ENCODE data around the gene NBEAL1. TPM values are rescaled to one million over a fixed set of nuclear protein-coding genes. Genes with fewer than 3 reads are reported as not detected.
A peak's percentile ranks its signal among the peaks of the same experiment; 100 is the strongest.
"Not testable (repeated sequence)": the region's sequence is repeated elsewhere in the genome, so short reads cannot be mapped to it uniquely, and the experiment has no call there.

NBEAL1 gene
- total and polyA plus RNA-seq, 4 donors = 3.4 to 43.9 (median 17.7) TPM

DNA sequence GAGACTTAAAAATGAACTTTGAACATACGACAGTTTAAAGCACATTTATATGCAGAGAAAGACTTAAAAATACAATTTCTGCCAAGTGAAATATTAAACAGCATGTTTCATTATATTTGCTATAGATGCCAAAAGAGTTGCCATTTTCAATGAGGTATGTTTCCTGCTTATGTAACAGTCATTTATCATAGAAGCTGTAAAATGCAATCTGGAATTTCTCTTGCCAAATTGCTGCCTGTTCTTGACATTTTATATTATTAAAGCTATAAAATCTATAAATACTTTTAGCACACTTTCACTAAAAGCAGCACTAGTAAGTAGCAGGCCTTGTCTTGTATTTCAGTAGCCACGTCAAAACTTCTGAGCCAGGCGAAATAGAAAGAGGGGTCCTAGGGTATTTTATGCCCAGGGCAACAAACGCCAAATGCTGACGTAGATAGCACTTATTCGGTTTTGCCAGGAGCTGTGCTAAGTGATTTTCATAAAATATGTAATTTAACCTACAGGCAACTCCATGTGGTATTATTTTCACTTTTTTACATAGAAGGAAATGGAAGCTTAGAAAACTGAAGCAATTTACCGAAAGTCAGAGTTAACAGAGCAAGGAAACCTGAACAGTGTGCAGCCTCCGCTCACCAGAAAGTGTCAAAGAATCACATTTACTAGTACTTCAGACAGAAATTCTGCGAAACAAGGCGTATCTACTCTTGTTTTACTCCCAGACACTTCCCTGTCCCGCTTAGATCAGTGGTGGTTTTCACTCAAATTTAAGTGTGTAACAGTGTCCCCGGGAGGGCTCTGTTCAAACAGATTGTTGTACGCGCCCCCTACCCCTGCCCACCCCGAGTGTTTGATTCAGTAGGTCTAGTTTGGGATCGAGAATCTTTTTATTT, 222.9 kb downstream of the NBEAL1 start:
- Histone ChIP-seq H3K4me1 (ENCODE audit: control insufficient read depth, insufficient read depth, low read length) (peaks cover 16% of the 10 kb centered on the region), H3K9me3 (ENCODE audit: control insufficient read depth, insufficient read depth, low read length) (no peaks in the 10 kb centered on the region), H3K4me3 (ENCODE audit: low read depth, low read length) (peak overlapping the region; percentile 98), H3K36me3 (ENCODE audit: control insufficient read depth, insufficient read depth, low read length) (peaks cover 3% of the 10 kb centered on the region), H3K27ac (ENCODE audit: low read depth, low read length) (no peak overlapping the region), H3K27me3 (ENCODE audit: control insufficient read depth, insufficient read depth, low read length) (no peaks in the 10 kb centered on the region)
- WGBS (ENCODE audit: insufficient coverage) = 95% methylated on average over 4 of the region's 16 CpGs
- peak in 1 of 6 donors; percentile 18 for DNase-seq (ENCODE audit: low read depth in 4 of 6, low spot score in 6 of 6)

DNA sequence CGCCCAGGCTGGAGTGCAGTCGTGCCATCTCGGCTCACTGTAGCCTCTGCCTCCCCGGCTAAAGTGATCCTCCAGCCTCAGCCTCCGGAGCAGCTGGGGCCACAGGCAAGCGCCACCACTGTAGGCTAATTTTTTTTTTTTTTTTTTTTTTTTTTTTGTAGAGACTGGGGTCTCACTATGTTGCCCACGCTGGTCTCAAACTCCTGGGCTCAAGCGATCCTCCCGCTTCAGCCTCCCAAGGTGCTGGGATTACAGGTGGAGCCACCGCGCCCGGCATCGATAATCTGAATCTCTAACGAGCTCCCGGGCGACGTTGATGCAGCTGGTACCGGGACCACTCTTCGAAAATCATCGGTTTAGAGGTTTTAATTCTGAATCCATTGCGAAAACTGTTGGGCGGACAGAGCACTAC, 223.6 kb downstream of the NBEAL1 start:
- WGBS (ENCODE audit: insufficient coverage) = 21% methylated on average over 19 of the region's 22 CpGs
- Histone ChIP-seq H3K27ac (ENCODE audit: low read depth, low read length) (peak overlapping the region; percentile 97), H3K9me3 (ENCODE audit: control insufficient read depth, insufficient read depth, low read length) (no peaks in the 10 kb centered on the region), H3K4me1 (ENCODE audit: control insufficient read depth, insufficient read depth, low read length) (peaks cover 16% of the 10 kb centered on the region), H3K36me3 (ENCODE audit: control insufficient read depth, insufficient read depth, low read length) (peaks cover 9% of the 10 kb centered on the region), H3K4me3 (ENCODE audit: low read depth, low read length) (peak overlapping the region; percentile 98), H3K27me3 (ENCODE audit: control insufficient read depth, insufficient read depth, low read length) (no peaks in the 10 kb centered on the region)
- no peak for DNase-seq (ENCODE audit: low read depth in 4 of 6, low spot score in 6 of 6)

DNA sequence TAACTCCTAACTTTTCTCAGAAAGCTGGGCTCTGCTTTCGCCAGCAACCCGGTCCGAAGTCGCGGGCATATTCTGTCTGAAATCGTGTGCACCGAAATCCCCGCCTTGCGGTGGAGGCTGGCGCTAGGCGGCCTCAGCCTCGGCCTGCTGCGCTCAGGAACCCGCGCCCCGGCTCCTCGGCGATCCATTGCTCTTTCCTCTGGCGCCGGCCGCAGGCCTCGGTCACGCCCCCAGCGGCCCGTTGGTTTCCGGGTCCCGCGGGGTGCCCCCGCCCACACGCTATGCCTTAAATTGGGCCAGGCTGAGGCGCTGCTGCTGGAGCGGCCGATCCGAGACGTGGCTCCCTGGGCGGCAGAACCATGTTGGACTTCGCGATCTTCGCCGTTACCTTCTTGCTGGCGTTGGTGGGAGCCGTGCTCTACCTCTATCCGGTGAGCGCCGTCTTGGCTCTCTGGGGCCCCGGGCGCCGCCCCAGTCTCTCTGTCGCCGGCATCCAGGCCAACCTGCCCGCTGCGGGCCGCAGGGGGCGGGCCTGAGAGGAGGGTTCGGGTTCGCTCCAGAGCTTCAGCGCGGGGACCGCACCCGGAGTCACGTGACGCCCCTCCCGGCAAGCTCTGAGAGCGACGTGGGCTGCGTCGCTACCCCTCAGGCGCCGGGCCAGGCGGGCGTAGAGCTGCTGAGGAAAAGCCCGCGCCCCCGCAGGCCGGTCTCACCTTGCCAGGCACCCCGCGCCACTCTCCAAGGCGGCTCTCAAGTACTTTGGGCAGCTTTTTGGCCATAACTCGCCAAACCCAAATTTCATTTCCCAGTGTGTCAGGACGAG, 224.2 kb downstream of the NBEAL1 start, which contains the start of gene CYP20A1:
CYP20A1 (plus strand) TSS at position 315 of the 823 bp plus-strand sequence; CDS start at position 360, 45 bp downstream.
- WGBS (ENCODE audit: insufficient coverage) = under 1% methylated on average over 80 of the region's 80 CpGs
- Histone ChIP-seq H3K4me3 (ENCODE audit: low read depth, low read length) (peak within 1 kb of the TSS; percentile 98), H3K9me3 (ENCODE audit: control insufficient read depth, insufficient read depth, low read length) (no peaks in the 10 kb centered on the region), H3K36me3 (ENCODE audit: control insufficient read depth, insufficient read depth, low read length) (peaks cover 15% of the 10 kb centered on the region), H3K27me3 (ENCODE audit: control insufficient read depth, insufficient read depth, low read length) (no peaks in the 10 kb centered on the region), H3K4me1 (ENCODE audit: control insufficient read depth, insufficient read depth, low read length) (peaks cover 16% of the 10 kb centered on the region), H3K27ac (ENCODE audit: low read depth, low read length) (peak within 1 kb of the TSS; percentile 97)
- DNase-seq (ENCODE audit: low read depth in 4 of 6, low spot score in 6 of 6) = peak; percentile 85 to 98 (median 90)

DNA sequence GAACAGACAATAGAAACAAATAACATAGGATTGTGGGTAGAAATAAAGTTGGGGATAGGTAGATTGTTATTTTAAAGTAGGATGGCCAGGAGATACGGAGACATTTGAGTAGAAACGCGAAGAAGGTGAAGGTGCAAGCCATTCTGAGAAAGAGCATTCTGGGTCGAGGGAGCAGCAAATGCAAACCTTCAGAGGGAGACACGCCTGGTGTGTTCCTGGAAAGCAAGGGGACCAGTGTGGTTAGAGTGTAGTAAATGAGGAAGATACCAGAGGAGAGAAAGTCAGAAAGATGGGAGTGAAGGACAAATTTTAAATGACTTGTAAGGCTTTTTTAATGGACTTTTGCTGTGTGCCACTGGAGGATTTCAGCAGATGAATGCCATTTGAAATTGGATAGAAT, 225.8 kb downstream of the NBEAL1 start:
- H3K4me1 ChIP-seq (ENCODE audit: control insufficient read depth, insufficient read depth, low read length) = peaks cover 16% of the 10 kb centered on the region
- no peaks in the 10 kb centered on the region for H3K9me3 ChIP-seq (ENCODE audit: control insufficient read depth, insufficient read depth, low read length)
- 94% methylated on average over 5 of the region's 5 CpGs for WGBS (ENCODE audit: insufficient coverage)
- no peak overlapping the region for H3K4me3 ChIP-seq (ENCODE audit: low read depth, low read length)
- no peaks in the 10 kb centered on the region for H3K27me3 ChIP-seq (ENCODE audit: control insufficient read depth, insufficient read depth, low read length)
- H3K27ac ChIP-seq (ENCODE audit: low read depth, low read length) = no peak overlapping the region
- peaks cover 15% of the 10 kb centered on the region for H3K36me3 ChIP-seq (ENCODE audit: control insufficient read depth, insufficient read depth, low read length)
- DNase-seq (ENCODE audit: low read depth in 4 of 6, low spot score in 6 of 6) = no peak

DNA sequence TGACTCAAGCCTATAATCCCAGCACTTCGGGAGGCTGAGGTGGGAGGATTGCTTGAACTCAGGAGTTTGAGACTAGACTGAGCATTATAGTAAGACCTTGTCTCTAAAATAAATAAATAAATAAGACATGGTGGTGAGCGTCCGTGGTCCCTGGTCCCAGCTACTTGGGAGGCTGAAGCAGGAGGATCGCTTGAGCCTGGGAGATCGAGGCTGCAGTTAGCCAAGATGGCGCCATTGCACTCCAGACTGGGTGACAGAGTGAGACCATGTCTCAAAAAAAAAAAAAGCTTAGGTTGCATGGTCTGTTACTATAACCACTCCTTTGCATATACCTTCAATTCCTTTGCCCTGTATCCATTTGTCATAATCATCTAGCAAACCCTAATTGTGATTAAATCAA, 227.8 kb downstream of the NBEAL1 start:
- 83% methylated on average over 1 of the region's 6 CpGs for WGBS (ENCODE audit: insufficient coverage)

DNA sequence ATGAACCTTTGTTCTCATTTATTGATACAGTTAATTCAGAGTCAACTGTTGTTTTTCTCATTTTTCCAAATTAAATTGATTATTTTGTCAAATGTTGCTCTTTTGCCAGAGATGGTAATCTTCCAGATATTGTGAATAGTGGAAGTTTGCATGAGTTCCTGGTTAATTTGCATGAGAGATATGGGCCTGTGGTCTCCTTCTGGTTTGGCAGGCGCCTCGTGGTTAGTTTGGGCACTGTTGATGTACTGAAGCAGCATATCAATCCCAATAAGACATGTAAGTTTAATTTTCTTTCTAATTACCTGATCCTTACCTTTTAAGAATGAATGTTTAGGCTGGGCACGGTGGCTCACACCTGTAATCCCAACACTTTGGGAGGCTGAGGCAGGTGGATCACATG, 232.0 kb downstream of the NBEAL1 start:
- H3K36me3 ChIP-seq (ENCODE audit: control insufficient read depth, insufficient read depth, low read length) = peaks cover 24% of the 10 kb centered on the region
- no peak overlapping the region for H3K4me3 ChIP-seq (ENCODE audit: low read depth, low read length)
- H3K4me1 ChIP-seq (ENCODE audit: control insufficient read depth, insufficient read depth, low read length) = no peaks in the 10 kb centered on the region
- WGBS (ENCODE audit: insufficient coverage) = no CpG with 5 or more reads among the region's 3 CpGs
- H3K9me3 ChIP-seq (ENCODE audit: control insufficient read depth, insufficient read depth, low read length) = no peaks in the 10 kb centered on the region
- no peak overlapping the region for H3K27ac ChIP-seq (ENCODE audit: low read depth, low read length)
- no peaks in the 10 kb centered on the region for H3K27me3 ChIP-seq (ENCODE audit: control insufficient read depth, insufficient read depth, low read length)
- DNase-seq (ENCODE audit: low read depth in 4 of 6, low spot score in 6 of 6) = no peak

More for the DNA sequence above, 227.8 kb downstream of the NBEAL1 start:
- Histone ChIP-seq H3K9me3 (ENCODE audit: control insufficient read depth, insufficient read depth, low read length) (no peaks in the 10 kb centered on the region), H3K4me1 (ENCODE audit: control insufficient read depth, insufficient read depth, low read length) (peaks cover 16% of the 10 kb centered on the region), H3K36me3 (ENCODE audit: control insufficient read depth, insufficient read depth, low read length) (peaks cover 15% of the 10 kb centered on the region), H3K4me3 (ENCODE audit: low read depth, low read length) (no peak overlapping the region), H3K27ac (ENCODE audit: low read depth, low read length) (no peak overlapping the region), H3K27me3 (ENCODE audit: control insufficient read depth, insufficient read depth, low read length) (no peaks in the 10 kb centered on the region)
- DNase-seq (ENCODE audit: low read depth in 4 of 6, low spot score in 6 of 6) = no peak

DNA sequence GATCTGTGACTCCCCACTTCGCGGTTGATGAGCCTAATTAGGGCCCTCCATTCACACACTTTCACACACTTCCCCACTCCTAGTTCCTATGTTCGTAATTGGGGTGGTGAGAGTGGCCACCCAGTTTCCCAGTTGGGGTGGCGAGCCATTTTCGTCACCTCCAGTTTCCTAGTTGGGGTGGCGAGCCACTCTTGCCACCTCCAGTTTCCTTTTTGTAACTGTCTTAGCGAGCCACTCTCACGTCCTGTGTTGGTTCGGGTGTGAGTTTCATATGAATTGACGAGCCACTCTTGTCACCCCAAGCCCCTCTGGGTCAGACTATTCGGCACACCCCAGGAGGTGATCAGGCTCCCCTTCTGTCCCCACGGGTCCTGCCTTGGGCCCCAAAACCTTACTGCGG, 238.1 kb downstream of the NBEAL1 start:
- Histone ChIP-seq H3K36me3 (ENCODE audit: control insufficient read depth, insufficient read depth, low read length) (peaks cover 31% of the 10 kb centered on the region), H3K4me1 (ENCODE audit: control insufficient read depth, insufficient read depth, low read length) (no peaks in the 10 kb centered on the region), H3K27me3 (ENCODE audit: control insufficient read depth, insufficient read depth, low read length) (no peaks in the 10 kb centered on the region), H3K4me3 (ENCODE audit: low read depth, low read length) (no peak overlapping the region), H3K27ac (ENCODE audit: low read depth, low read length) (no peak overlapping the region), H3K9me3 (ENCODE audit: control insufficient read depth, insufficient read depth, low read length) (no peaks in the 10 kb centered on the region)
- DNase-seq (ENCODE audit: low read depth in 4 of 6, low spot score in 6 of 6) = no peak
- WGBS (ENCODE audit: insufficient coverage) = 98% methylated on average over 11 of the region's 13 CpGs

DNA sequence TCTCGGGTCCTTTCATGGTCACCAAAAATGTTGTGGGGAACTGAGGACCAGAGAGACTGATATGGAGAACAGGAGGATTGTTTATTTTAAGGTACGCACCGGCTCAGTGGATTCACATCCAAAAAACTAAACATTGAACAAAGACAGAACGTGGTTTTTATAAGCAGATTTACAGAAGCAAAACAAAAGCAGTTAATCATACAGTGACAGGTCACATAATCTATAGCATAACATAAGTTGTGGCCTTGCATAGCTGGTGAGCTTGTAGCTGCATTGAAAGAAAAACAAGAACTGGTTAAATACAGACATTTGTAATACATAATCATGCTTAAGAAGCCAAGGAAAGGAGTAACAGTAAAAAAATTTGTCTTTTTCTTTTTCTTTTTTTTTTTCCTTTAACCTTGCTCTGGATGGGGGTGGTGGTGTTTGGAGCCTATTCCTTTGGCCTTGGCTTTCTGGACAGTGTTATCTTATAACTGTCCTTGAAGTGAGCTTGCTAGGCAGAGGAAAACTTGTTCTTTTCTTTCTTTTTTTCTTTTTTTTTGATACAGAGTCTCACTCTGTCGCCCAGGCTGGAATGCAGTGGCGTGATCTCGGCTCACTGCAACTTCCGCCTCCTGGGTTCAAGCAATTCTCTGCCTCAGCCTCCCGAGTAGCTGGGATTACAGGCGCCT, 238.9 kb downstream of the NBEAL1 start:
- H3K4me3 ChIP-seq (ENCODE audit: low read depth, low read length); DNase-seq (ENCODE audit: low read depth in 4 of 6, low spot score in 6 of 6); H3K9me3 ChIP-seq (ENCODE audit: control insufficient read depth, insufficient read depth, low read length); H3K4me1 ChIP-seq (ENCODE audit: control insufficient read depth, insufficient read depth, low read length); H3K27ac ChIP-seq (ENCODE audit: low read depth, low read length); H3K27me3 ChIP-seq (ENCODE audit: control insufficient read depth, insufficient read depth, low read length): not testable (repeated sequence)
- 92% methylated on average over 2 of the region's 10 CpGs for WGBS (ENCODE audit: insufficient coverage)
- peaks cover 30% of the 10 kb centered on the region for H3K36me3 ChIP-seq (ENCODE audit: control insufficient read depth, insufficient read depth, low read length)

Data from spinal cord (tissue), 10 donors.